ENCODE data around the gene VWA1. TPM values are rescaled to one million over a fixed set of nuclear protein-coding genes. Genes with fewer than 3 reads are reported as not detected.

The VWA1 gene
- 8.9 and 9.6 TPM in 2 replicates for total RNA-seq
- long read RNA-seq, result 0 reads

DNA sequence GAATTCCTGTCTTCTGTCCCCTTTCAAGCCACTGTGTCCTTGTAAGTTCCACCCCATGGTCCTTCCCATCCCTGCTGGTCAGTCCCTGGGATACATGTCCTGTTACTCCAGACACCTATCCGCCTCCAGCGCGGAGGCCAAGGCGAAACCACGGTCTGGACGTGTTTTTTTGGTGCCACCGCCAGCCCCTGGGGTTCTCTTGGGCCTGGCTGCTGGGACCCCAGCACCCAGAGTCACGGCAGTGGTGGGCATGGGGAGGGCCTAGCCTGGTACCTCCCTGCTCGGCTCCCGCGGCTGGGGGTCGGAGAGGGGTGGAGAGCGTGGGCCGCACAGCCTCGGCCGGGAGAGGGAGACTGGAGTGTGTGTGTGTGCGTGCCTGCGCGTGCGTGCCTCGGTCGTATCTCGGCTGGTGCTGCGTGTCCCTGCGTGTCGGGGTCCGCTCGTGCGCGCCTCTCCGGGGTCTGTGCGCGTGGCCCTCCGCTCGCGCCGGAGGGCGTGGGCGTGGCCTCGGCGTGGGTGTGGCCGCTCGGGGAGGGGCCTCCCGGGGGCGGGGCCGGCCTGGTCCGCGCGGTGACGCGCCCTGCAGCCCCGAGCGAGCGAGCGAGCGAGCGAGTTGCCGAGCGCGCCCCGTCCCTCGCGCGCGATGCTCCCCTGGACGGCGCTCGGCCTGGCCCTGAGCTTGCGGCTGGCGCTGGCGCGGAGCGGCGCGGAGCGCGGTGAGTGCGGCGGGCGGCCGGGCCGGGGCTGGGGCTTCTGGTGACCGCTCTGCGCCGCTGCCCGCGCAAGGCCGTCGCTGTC, at the start of gene VWA1:
TSS of gene VWA1 (plus strand) at position 585 of the 798 bp plus-strand sequence. CDS start at position 644, 59 bp downstream.
- Mint-ChIP-seq H3K4me1 (peaks cover 21% of the 10 kb centered on the region), H3K4me3 (peak within 1 kb of the TSS; percentile 76), H3K27ac (ENCODE audit: unreplicated experiment) (no peak within 1 kb of the TSS), H3K9me3 (no peaks in the 10 kb centered on the region), H3K27me3 (ENCODE audit: low read depth) (peaks cover 16% of the 10 kb centered on the region), H3K36me3 (ENCODE audit: low read depth) (no peaks in the 10 kb centered on the region)
- peak; percentile 61 for DNase-seq (ENCODE audit: low read depth, low spot score)
- TF ChIP-seq, protein P1, sequence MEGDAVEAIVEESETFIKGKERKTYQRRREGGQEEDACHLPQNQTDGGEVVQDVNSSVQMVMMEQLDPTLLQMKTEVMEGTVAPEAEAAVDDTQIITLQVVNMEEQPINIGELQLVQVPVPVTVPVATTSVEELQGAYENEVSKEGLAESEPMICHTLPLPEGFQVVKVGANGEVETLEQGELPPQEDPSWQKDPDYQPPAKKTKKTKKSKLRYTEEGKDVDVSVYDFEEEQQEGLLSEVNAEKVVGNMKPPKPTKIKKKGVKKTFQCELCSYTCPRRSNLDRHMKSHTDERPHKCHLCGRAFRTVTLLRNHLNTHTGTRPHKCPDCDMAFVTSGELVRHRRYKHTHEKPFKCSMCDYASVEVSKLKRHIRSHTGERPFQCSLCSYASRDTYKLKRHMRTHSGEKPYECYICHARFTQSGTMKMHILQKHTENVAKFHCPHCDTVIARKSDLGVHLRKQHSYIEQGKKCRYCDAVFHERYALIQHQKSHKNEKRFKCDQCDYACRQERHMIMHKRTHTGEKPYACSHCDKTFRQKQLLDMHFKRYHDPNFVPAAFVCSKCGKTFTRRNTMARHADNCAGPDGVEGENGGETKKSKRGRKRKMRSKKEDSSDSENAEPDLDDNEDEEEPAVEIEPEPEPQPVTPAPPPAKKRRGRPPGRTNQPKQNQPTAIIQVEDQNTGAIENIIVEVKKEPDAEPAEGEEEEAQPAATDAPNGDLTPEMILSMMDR (conservative IDR thresholded peaks at IDR 0.05), result peak; percentile 19

DNA sequence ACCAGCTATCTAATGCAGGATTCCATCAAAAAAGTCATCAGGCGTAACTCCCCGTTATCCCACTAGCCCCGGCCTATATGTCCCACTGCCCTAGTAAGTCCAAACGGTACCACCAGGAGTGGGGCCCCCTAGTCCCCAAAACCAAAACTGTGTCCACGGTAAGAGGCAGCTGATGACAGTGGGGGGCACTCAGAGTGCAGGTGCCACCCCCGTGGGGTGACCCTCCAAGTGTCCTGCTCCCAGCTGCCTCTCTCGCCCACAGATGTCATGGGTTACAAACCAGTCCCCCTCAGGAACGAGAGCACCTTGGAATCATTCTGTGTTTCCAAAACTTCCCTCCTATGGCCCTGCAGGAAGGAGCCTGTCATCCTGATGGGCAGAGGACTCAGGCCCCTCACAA, 49.6 kb upstream of the VWA1 start:
- H3K36me3 Mint-ChIP-seq (ENCODE audit: low read depth), result peaks cover 34% of the 10 kb centered on the region
- TF ChIP-seq, protein P1 (conservative IDR thresholded peaks at IDR 0.05), result no peak

DNA sequence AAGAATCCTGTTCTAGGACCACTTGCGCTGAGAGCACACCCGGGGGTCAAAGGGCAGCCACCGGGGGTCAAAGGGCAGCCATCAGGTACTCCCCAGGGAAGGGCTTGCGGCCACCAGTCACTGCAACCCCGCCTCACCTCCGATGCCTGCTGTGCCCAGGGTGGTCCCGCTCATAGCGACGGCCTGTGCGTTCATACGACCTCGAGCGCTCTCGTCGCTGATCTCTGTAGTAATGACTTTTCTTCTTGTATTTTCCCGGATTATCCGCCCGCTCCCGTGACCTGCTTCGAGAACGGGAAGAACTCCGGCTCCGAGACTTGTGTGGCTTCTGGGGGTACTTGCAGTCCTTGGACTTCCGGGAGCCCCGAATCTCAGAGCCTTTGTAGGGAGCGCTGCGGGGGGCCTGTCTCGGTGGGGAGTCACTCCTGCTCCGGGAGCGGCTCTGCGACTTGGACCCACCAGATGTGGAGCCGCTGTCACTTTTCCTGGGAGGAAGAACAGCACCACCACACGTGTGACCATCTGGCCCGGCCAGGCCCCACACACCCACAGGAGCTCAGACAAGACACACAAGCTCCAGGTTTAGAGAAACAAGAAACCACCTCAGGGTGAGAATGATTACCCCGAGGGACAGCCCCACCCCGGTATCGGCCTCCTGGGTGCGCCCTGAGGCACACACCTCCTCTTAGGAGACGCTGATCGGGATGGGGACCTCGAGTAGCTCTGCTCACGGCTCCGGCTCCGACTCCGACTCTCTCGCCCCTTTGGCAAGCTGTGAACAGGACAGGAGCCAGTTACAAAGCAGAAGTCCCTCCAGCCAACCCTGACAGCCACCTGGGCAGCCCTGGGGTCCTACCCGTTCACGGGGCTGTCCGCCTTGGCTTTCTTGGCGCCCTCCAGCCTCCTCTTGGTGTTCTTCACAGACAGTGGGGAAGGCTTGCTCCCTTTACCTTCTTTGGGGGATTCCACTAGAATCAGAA, 48.1 kb upstream of the VWA1 start:
- H3K9me3 Mint-ChIP-seq, result no peaks in the 10 kb centered on the region
- TF ChIP-seq, protein P1 (conservative IDR thresholded peaks at IDR 0.05), result no peak
- no peak overlapping the region for H3K4me3 Mint-ChIP-seq
- H3K27me3 Mint-ChIP-seq (ENCODE audit: low read depth), result no peaks in the 10 kb centered on the region
- no peak for DNase-seq (ENCODE audit: low read depth, low spot score)
- H3K27ac Mint-ChIP-seq (ENCODE audit: unreplicated experiment), result no peak overlapping the region
- no peaks in the 10 kb centered on the region for H3K4me1 Mint-ChIP-seq
- H3K36me3 Mint-ChIP-seq (ENCODE audit: low read depth), result peaks cover 40% of the 10 kb centered on the region

More for the DNA sequence above, 49.6 kb upstream of the VWA1 start:
- no peaks in the 10 kb centered on the region for H3K4me1 Mint-ChIP-seq
- H3K4me3 Mint-ChIP-seq, result no peak overlapping the region
- DNase-seq (ENCODE audit: low read depth, low spot score), result no peak
- H3K27me3 Mint-ChIP-seq (ENCODE audit: low read depth), result no peaks in the 10 kb centered on the region
- H3K9me3 Mint-ChIP-seq, result no peaks in the 10 kb centered on the region
- no peak overlapping the region for H3K27ac Mint-ChIP-seq (ENCODE audit: unreplicated experiment)

DNA sequence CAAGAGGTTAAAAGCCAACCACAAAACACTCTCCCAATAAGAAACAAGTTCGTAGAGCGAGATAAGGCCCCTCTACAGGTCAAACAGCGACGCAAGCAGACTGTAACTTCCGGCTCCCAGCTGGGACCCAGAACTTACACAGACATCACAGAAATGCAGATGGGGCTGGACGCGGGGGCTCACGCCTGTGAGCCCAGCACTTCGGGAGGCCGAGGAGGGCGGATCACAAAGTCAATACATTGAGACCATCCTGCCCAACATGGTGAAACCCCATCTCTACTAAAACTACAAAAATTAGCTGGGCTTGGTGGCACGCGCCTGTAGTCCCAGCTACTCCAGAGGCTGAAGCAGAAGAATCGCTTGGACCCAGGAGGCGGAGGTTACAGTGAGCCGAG, 47.4 kb upstream of the VWA1 start:
- no peak overlapping the region for H3K27ac Mint-ChIP-seq (ENCODE audit: unreplicated experiment)
- no peaks in the 10 kb centered on the region for H3K4me1 Mint-ChIP-seq
- no peak overlapping the region for H3K4me3 Mint-ChIP-seq
- H3K9me3 Mint-ChIP-seq, result no peaks in the 10 kb centered on the region
- TF ChIP-seq, protein P1 (conservative IDR thresholded peaks at IDR 0.05), result no peak
- peaks cover 37% of the 10 kb centered on the region for H3K36me3 Mint-ChIP-seq (ENCODE audit: low read depth)
- no peak for DNase-seq (ENCODE audit: low read depth, low spot score)
- no peaks in the 10 kb centered on the region for H3K27me3 Mint-ChIP-seq (ENCODE audit: low read depth)

DNA sequence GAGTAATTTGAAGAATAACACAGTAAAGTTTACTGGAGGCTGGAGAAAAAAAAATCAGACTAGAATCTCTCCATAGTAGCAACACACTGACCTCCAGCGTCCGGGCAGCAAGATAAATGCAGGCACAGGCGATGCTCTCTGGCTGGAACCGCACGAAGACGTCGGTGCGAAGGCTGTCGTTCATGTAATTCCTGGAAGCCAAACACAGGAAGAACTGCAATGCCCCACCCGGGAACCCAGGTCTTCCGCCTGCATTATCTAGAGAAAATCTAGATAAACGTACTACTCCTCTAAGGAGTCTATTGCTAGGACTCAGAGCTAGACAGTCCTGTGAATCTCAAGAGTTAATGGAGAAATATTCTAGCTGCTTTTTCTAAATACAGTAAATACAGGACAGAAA, 44.8 kb upstream of the VWA1 start:
- TF ChIP-seq, protein P1 (conservative IDR thresholded peaks at IDR 0.05), result no peak
- Mint-ChIP-seq H3K4me3 (peak overlapping the region; percentile 10), H3K36me3 (ENCODE audit: low read depth) (peaks cover 40% of the 10 kb centered on the region), H3K27ac (ENCODE audit: unreplicated experiment) (no peak overlapping the region), H3K9me3 (no peaks in the 10 kb centered on the region), H3K4me1 (peaks cover 3% of the 10 kb centered on the region), H3K27me3 (ENCODE audit: low read depth) (no peaks in the 10 kb centered on the region)
- no peak for DNase-seq (ENCODE audit: low read depth, low spot score)

Measured in neural crest cell (in vitro differentiated cells).